ENCODE data around the gene ACTL9.
A peak's percentile ranks its signal among the peaks of the same experiment; 100 is the strongest.

The ACTL9 gene

GRCh38 chr19:8703223-8703622, 4.6 kb upstream of the ACTL9 start:
- TF ChIP-seq, protein P1, sequence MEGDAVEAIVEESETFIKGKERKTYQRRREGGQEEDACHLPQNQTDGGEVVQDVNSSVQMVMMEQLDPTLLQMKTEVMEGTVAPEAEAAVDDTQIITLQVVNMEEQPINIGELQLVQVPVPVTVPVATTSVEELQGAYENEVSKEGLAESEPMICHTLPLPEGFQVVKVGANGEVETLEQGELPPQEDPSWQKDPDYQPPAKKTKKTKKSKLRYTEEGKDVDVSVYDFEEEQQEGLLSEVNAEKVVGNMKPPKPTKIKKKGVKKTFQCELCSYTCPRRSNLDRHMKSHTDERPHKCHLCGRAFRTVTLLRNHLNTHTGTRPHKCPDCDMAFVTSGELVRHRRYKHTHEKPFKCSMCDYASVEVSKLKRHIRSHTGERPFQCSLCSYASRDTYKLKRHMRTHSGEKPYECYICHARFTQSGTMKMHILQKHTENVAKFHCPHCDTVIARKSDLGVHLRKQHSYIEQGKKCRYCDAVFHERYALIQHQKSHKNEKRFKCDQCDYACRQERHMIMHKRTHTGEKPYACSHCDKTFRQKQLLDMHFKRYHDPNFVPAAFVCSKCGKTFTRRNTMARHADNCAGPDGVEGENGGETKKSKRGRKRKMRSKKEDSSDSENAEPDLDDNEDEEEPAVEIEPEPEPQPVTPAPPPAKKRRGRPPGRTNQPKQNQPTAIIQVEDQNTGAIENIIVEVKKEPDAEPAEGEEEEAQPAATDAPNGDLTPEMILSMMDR (conservative IDR thresholded peaks at IDR 0.05; ENCODE audit: low read length), result no peak
- TF ChIP-seq EZH2phosphoT487 (IDR thresholded peaks at IDR 0.05; ENCODE audit: borderline replicate concordance), result no peak
- peak overlapping the region; percentile 43 for H3K9ac ChIP-seq (ENCODE audit: low read depth, low read length, poor library complexity, severe bottlenecking)
- no peak overlapping the region for H3K4me3 ChIP-seq (ENCODE audit: low read length, poor library complexity, severe bottlenecking)
- no peaks in the 10 kb centered on the region for H3K79me2 ChIP-seq (ENCODE audit: insufficient read depth, low read length)
- H3F3A ChIP-seq (ENCODE audit: low read depth), result peaks cover 10% of the 10 kb centered on the region
- no peak overlapping the region for H2AFZ ChIP-seq (ENCODE audit: low read length)
- no peaks in the 10 kb centered on the region for H3K9me2 ChIP-seq (replicated peaks; ENCODE audit: low read depth, low read length)
- H3K4me1 ChIP-seq (ENCODE audit: insufficient read depth, low read length, poor library complexity, severe bottlenecking), result peaks cover 63% of the 10 kb centered on the region
- no peaks in the 10 kb centered on the region for H3K27me3 ChIP-seq (ENCODE audit: insufficient read depth, low read length, poor library complexity, severe bottlenecking)
- H3K9me3 ChIP-seq (ENCODE audit: insufficient read depth, low read depth, low read length), result no peaks in the 10 kb centered on the region
- H3K4me2 ChIP-seq (ENCODE audit: low read depth, low read length, poor library complexity, severe bottlenecking), result peak overlapping the region; percentile 77
- no peaks in the 10 kb centered on the region for H4K20me1 ChIP-seq (ENCODE audit: insufficient read depth, low read length, poor library complexity, severe bottlenecking)
- no peaks in the 10 kb centered on the region for H3K36me3 ChIP-seq (ENCODE audit: insufficient read depth, low read length)

- Histone ChIP-seq H3K9me2 (replicated peaks; ENCODE audit: low read depth, low read length) (no peaks in the 10 kb centered on the region), H3K4me2 (ENCODE audit: low read depth, low read length, poor library complexity, severe bottlenecking) (peak overlapping the region; percentile 77), H3K36me3 (ENCODE audit: insufficient read depth, low read length) (no peaks in the 10 kb centered on the region), H3K9me3 (ENCODE audit: insufficient read depth, low read depth, low read length) (no peaks in the 10 kb centered on the region), H3F3A (ENCODE audit: low read depth) (peaks cover 10% of the 10 kb centered on the region), H2AFZ (ENCODE audit: low read length) (no peak overlapping the region), H4K20me1 (ENCODE audit: insufficient read depth, low read length, poor library complexity, severe bottlenecking) (no peaks in the 10 kb centered on the region), H3K79me2 (ENCODE audit: insufficient read depth, low read length) (no peaks in the 10 kb centered on the region), H3K4me1 (ENCODE audit: insufficient read depth, low read length, poor library complexity, severe bottlenecking) (peaks cover 60% of the 10 kb centered on the region), H3K9ac (ENCODE audit: low read depth, low read length, poor library complexity, severe bottlenecking) (peak overlapping the region; percentile 46), H3K4me3 (ENCODE audit: low read length, poor library complexity, severe bottlenecking) (peak overlapping the region; percentile 57), H3K27me3 (ENCODE audit: insufficient read depth, low read length, poor library complexity, severe bottlenecking) (no peaks in the 10 kb centered on the region)
- no peak for TF ChIP-seq EZH2phosphoT487 (IDR thresholded peaks at IDR 0.05; ENCODE audit: borderline replicate concordance)
- TF ChIP-seq, protein P1 (conservative IDR thresholded peaks at IDR 0.05; ENCODE audit: low read length), result no peak
Observed at GRCh38 chr19:8702350-8702749, 3.8 kb upstream of the ACTL9 start.

DNA sequence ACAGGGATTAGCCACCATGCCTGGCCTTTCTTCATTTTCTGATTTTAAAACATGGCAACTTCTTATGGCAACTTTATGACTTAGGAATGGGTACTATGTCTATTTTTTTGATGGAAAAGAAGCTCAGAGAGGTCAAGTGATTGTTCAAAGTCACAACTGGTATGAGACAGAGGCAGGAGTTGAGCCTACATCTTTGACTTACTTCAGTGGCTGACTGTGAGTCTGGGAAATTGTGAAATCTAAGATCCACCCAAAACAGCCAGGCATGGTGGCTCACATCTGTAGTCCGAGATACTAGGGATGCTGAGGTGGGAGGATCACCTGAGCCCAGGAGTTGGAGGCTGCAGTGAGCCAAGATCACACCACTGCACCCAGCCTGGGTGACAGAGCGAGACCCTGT, 2.4 kb upstream of the ACTL9 start:
- TF ChIP-seq, protein P1 (conservative IDR thresholded peaks at IDR 0.05; ENCODE audit: low read length), result no peak
- no peak for TF ChIP-seq EZH2phosphoT487 (IDR thresholded peaks at IDR 0.05; ENCODE audit: borderline replicate concordance)

More for the DNA sequence above, 2.4 kb upstream of the ACTL9 start:
- H2AFZ ChIP-seq (ENCODE audit: low read length), result no peak overlapping the region
- no peaks in the 10 kb centered on the region for H3K9me3 ChIP-seq (ENCODE audit: insufficient read depth, low read depth, low read length)
- peak overlapping the region; percentile 77 for H3K4me2 ChIP-seq (ENCODE audit: low read depth, low read length, poor library complexity, severe bottlenecking)
- no peaks in the 10 kb centered on the region for H3K36me3 ChIP-seq (ENCODE audit: insufficient read depth, low read length)
- no peaks in the 10 kb centered on the region for H3K27me3 ChIP-seq (ENCODE audit: insufficient read depth, low read length, poor library complexity, severe bottlenecking)
- no peaks in the 10 kb centered on the region for H3K79me2 ChIP-seq (ENCODE audit: insufficient read depth, low read length)
- peak overlapping the region; percentile 46 for H3K9ac ChIP-seq (ENCODE audit: low read depth, low read length, poor library complexity, severe bottlenecking)
- peaks cover 58% of the 10 kb centered on the region for H3K4me1 ChIP-seq (ENCODE audit: insufficient read depth, low read length, poor library complexity, severe bottlenecking)
- H4K20me1 ChIP-seq (ENCODE audit: insufficient read depth, low read length, poor library complexity, severe bottlenecking), result no peaks in the 10 kb centered on the region
- H3K9me2 ChIP-seq (replicated peaks; ENCODE audit: low read depth, low read length), result no peaks in the 10 kb centered on the region
- no peak overlapping the region for H3K4me3 ChIP-seq (ENCODE audit: low read length, poor library complexity, severe bottlenecking)
- peaks cover 9% of the 10 kb centered on the region for H3F3A ChIP-seq (ENCODE audit: low read depth)

All from Loucy (cell line).